NCI-H1105 (cell line): ENCODE data around the gene WDR75.

Source experiments
- DNase-seq: peaks from one replicate; lab custom pipeline; 2025; lab: John Stamatoyannopoulos, UW

WDR75 gene

GRCh38 chr2:189500456-189501160, 59.3 kb downstream of the WDR75 start:
- no peak for DNase-seq

DNA sequence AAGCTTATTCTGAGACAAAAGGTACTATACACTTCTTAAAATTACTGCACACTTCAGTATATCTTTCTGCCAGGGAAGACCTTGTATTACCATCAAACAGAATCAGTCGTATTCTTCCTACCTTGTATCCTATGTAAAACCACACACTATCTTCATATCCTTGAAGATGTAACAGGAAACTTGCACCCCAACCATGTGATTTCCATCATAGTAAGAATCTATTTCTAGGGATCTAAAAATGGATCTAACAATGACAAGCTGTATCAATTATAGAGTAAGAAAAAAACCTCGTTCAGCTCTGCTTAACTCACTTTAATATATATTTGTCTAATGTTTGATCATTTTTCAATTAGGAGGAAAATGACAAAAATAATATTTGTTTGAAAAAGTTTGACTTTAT, 60.2 kb downstream of the WDR75 start:
- no peak for DNase-seq

DNA sequence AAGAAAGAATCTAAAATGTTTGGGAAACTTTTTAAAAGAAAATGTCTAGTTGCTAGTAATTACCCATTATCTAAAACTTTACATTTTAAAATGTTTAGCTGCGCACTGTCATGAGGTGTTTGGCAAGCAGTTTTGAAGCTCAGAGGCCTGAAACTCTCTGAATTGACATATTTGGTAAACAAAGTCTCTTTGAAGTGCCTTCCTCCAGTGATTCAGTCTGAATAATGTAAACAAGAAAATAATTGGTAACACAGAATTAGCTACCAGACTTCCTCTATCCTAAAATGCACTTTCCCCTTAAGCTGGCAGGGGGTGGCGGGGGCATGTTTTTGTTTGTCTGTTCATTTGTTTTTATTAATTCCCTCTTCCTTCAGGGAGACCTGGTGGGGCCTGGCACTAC, 61.4 kb downstream of the WDR75 start:
- DNase-seq, result no peak

GRCh38 chr2:189504238-189504637, 63.0 kb downstream of the WDR75 start:
- DNase-seq, result no peak

GRCh38 chr2:189505492-189505891, 64.2 kb downstream of the WDR75 start:
- no peak for DNase-seq

DNA sequence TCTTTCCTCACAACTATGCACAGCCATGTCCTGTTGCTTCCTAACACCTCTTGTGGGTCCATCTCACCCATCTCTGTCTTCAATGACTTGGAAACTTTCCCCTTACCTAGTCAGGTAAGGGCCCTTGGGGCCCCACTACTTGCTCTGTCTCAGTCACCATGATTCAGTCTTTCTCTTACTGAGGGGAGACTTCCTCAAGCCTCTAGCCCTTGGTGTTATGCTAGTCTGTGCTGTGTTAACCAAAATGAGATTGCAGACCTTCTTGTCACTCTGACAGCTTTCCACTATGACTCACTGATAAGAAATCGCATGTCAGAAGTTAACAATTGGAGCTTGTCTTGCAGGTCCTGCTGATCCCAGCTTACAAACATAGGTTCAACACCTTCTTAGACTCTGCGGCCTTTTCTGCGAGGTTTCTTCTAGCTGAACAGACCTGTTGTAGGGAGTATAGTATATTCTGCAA, 65.3 kb downstream of the WDR75 start:
- DNase-seq, result no peak

DNA sequence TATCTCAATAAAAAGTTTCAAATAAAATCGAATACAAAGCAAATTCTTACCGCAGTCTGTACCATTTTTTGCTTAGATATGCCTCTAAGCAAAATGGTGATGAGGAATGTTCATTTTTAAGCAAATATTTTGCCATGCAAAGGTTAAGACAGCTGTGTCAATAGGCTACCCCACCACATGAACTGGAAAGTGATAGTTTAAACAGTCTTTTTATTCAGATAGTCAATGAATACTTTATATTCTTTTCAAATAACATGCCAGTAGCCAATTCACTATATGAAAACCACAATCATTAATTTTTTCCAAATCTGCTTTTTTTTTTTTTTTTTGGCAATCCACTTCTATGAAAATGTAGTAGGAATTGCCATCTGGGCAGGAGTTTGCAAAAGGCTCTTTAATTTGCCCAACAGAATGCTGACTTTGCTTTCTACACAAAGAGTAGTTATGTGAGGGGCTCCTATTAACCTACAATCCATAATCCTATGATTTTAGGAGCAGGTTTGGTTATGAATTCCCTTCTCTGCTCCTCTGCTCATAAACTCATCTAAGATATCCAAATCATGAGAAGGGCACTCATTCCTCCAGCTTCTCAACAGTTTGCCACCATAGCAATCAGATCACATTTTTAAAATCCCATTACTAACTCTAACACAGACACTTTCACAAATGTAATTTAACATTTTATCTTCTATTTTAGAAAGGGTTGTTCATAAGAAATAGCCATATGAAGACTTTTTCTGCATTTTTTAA, 70.1 kb downstream of the WDR75 start:
- no peak for DNase-seq

GRCh38 chr2:189511960-189512319, 70.7 kb downstream of the WDR75 start:
- no peak for DNase-seq

GRCh38 chr2:189512879-189513278, 71.6 kb downstream of the WDR75 start:
- DNase-seq, result no peak

DNA sequence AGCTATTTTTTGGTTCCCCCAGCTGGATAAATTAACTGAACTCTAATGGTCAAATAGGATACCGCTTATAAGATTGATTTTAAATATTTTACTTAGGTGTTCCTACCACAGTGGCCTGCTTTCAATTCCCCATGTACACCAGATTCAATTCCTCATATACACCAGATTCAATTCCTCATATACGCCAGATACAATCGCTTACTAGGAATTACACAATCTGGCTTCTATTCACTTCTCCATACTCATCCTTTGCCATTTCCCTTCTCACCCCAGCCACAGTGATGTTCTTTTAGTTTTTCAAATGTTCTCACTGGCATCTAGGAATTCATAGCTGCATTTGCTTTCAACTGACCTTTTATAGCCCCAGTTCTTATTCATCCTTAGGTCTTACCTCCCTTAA, 72.8 kb downstream of the WDR75 start:
- DNase-seq, result no peak

- no peak for DNase-seq
These were observed 74.0 kb downstream of the WDR75 start for GRCh38 chr2:189515264-189515663.

- no peak for DNase-seq
These were observed 75.3 kb downstream of the WDR75 start for GRCh38 chr2:189516546-189516945.

GRCh38 chr2:189517847-189518535, 76.7 kb downstream of the WDR75 start:
- no peak for DNase-seq

GRCh38 chr2:189519631-189520387, 78.5 kb downstream of the WDR75 start:
- no peak for DNase-seq

DNA sequence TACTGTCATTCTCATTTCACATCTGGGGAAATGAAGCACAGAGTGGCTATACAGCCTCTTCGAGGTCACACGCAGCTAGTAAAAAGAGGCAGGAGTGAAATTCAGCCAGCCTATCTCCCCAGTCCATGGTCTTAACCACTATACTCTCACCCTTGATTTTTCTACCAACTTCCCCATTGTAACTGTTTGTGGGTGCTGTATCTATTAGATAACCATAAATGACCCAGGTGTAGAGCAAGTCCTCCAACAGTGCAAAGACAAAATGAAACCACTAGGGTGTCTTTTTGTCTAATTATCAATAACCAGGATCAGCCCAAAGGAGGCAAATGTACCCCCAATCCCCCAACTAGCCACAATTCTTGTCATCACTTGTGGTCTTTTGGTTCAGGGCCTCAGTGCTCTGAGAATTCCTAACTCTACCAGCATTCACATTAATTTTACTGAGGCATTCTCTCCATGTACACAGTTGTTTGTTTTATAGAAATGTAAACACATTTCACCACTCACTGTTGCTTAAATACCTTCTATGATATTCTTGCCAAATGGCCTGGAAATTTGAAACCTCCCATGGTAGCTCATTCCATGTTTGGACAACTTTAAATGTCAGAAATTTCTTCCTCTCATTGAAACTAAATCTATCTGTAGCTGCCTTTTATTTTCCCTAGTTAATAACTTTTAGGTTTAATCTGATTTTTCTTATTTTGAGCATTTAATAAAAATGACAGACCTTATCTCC, 80.6 kb downstream of the WDR75 start:
- no peak for DNase-seq

GRCh38 chr2:189522435-189523151, 81.3 kb downstream of the WDR75 start:
- no peak for DNase-seq

DNA sequence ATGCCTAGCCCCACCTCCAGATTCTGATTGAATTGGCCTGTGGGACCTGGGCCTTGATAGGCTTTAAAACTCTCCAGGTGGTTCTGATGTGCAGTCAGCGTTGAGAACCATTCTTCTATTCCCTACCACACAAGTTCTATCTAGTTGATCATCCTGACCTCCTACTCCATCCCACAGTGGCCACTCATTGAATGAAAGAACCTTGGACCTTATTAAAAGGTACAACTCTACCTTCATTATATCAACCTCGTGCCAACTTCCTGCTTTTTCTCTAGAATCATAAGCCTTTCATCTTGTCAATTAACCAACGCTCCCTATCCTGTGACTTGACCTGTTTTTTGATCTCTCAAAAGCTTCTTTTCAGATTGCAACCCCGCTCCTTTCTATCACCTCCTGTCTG, 83.5 kb downstream of the WDR75 start:
- no peak for DNase-seq
